NOMO-1 (cell line): ENCODE data around the gene BBOX1.

Source experiments
- DNase-seq, 2 experiments: peaks; one replicate each; lab custom pipeline; 2025; ENCODE audit not compliant: unreplicated experiment in 2 of 2; lab: John Stamatoyannopoulos, UW

Gene BBOX1

GRCh38 chr11:27025312-27025955 is 15.2 kb upstream of the BBOX1 start:
- DNase-seq, result no peak

GRCh38 chr11:27025957-27026733 is 14.5 kb upstream of the BBOX1 start:
- no peak for DNase-seq

- no peak for DNase-seq
Measured at GRCh38 chr11:27028561-27028965, 12.1 kb upstream of the BBOX1 start.

- DNase-seq, result no peak
Measured at GRCh38 chr11:27029966-27030365, 10.6 kb upstream of the BBOX1 start.

- DNase-seq, result no peak
Measured at GRCh38 chr11:27031754-27032153, 8.9 kb upstream of the BBOX1 start.

GRCh38 chr11:27039873-27040272 is 742 bp upstream of the BBOX1 start:
- DNase-seq, result no peak

- peak; percentile 42 to 71 for DNase-seq
Measured at GRCh38 chr11:27041141-27041899, 705 bp downstream of the BBOX1 start.

GRCh38 chr11:27046956-27047355 is 6.3 kb downstream of the BBOX1 start:
- no peak for DNase-seq

- peak; percentile 2 to 22 for DNase-seq
Measured at GRCh38 chr11:27052668-27053067, 12.1 kb downstream of the BBOX1 start.

- DNase-seq, result no peak
Measured at GRCh38 chr11:27055065-27055682, 14.6 kb downstream of the BBOX1 start.

GRCh38 chr11:27057091-27057780 is 16.6 kb downstream of the BBOX1 start:
- no peak for DNase-seq

GRCh38 chr11:27058456-27058855 is 17.8 kb downstream of the BBOX1 start:
- DNase-seq, result no peak

GRCh38 chr11:27059431-27059830 is 18.8 kb downstream of the BBOX1 start:
- DNase-seq, result no peak

- no peak for DNase-seq
Measured at GRCh38 chr11:27060816-27061460, 20.3 kb downstream of the BBOX1 start.

GRCh38 chr11:27061461-27061821 is 20.8 kb downstream of the BBOX1 start:
- DNase-seq, result no peak

GRCh38 chr11:27064086-27064485 is 23.5 kb downstream of the BBOX1 start:
- no peak for DNase-seq

- no peak for DNase-seq
Measured at GRCh38 chr11:27075192-27075591, 34.6 kb downstream of the BBOX1 start.

- no peak for DNase-seq
Measured at GRCh38 chr11:27075655-27076054, 35.0 kb downstream of the BBOX1 start.

GRCh38 chr11:27076121-27076589 is 35.5 kb downstream of the BBOX1 start:
- no peak for DNase-seq

GRCh38 chr11:27081056-27081455 is 40.4 kb downstream of the BBOX1 start:
- DNase-seq, result no peak
